ENCODE data around the gene RHBDD3.

Gene RHBDD3

GRCh38 chr22:29310065-29310862, 42.5 kb upstream of the RHBDD3 start:
- H4K20me1 ChIP-seq (ENCODE audit: insufficient read depth, low read length) = no peaks in the 10 kb centered on the region
- H3K27ac ChIP-seq (ENCODE audit: low read length) = no peak overlapping the region
- H3K4me3 ChIP-seq (ENCODE audit: low read length) = no peak overlapping the region
- no peaks in the 10 kb centered on the region for H3K36me3 ChIP-seq (replicated peaks; ENCODE audit: low read depth, low read length)
- no peak overlapping the region for H3K4me2 ChIP-seq (ENCODE audit: low read length)
- H2AFZ ChIP-seq (ENCODE audit: low read depth, low read length) = no peak overlapping the region
- TF ChIP-seq CTCF (IDR thresholded peaks at IDR 0.05; ENCODE audit: low read depth, low read length) (no peak), EZH2phosphoT487 (IDR thresholded peaks at IDR 0.05; ENCODE audit: low read depth) (no peak)
- H3K9ac ChIP-seq (ENCODE audit: low read length) = no peak overlapping the region
- no peaks in the 10 kb centered on the region for H3K79me2 ChIP-seq (ENCODE audit: low read length)
- H3K4me1 ChIP-seq (ENCODE audit: low read length) = peaks cover 4% of the 10 kb centered on the region; the same call in 1 of the 2 replicates
- H3K27me3 ChIP-seq (ENCODE audit: low read depth, low read length) = peaks cover 5% of the 10 kb centered on the region; the same call in 1 of the 2 replicates
- no peaks in the 10 kb centered on the region for H3K9me3 ChIP-seq (ENCODE audit: insufficient read depth, low read length)

DNA sequence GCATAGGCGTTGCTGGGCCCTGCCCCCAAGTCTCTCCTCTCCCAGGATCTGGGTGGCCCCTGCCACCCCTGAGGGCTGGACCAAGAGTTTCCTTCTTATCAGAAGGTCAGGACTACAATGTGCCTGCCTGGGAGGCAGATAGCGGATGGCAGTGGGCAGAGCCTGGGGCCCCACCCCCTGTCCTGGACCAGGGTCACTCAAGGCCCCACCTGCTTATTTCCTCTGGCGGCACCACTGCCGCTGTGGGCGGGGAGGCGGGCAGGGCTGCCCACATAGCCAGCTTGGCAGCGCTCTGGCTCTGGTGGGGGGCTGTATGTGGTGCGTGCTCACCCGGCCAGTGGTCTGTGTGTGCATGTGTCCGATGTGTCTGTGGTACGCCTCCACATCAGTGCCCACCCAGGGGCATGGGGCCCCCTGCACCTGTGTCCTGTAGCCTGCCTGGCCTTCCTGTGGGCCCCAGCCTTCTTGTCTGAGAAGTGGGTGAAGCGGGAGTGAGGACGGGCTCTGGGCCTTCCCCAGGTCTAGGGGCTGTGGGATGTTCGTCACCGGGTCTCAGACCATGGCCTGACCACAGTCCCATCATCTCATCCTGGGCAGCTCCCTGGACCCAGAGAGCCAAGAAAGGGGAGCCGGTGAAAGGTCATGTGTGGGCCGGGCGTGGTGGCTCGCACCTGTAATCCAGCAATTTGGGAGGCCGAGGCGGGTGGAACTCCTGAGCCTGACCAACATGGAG, 41.7 kb upstream of the RHBDD3 start:
- H3K79me2 ChIP-seq (ENCODE audit: low read length) = no peaks in the 10 kb centered on the region
- peaks cover 5% of the 10 kb centered on the region; the same call in 1 of the 2 replicates for H3K27me3 ChIP-seq (ENCODE audit: low read depth, low read length)
- H3K4me3 ChIP-seq (ENCODE audit: low read length) = no peak overlapping the region
- H3K9ac ChIP-seq (ENCODE audit: low read length) = no peak overlapping the region
- no peaks in the 10 kb centered on the region for H3K9me3 ChIP-seq (ENCODE audit: insufficient read depth, low read length)
- peaks cover 4% of the 10 kb centered on the region; the same call in 1 of the 2 replicates for H3K4me1 ChIP-seq (ENCODE audit: low read length)
- no peaks in the 10 kb centered on the region for H4K20me1 ChIP-seq (ENCODE audit: insufficient read depth, low read length)
- no peak for TF ChIP-seq CTCF (IDR thresholded peaks at IDR 0.05; ENCODE audit: low read depth, low read length)
- TF ChIP-seq EZH2phosphoT487 (IDR thresholded peaks at IDR 0.05; ENCODE audit: low read depth) = no peak
- H3K27ac ChIP-seq (ENCODE audit: low read length) = no peak overlapping the region
- no peak overlapping the region for H3K4me2 ChIP-seq (ENCODE audit: low read length)
- no peaks in the 10 kb centered on the region for H3K36me3 ChIP-seq (replicated peaks; ENCODE audit: low read depth, low read length)
- no peak overlapping the region for H2AFZ ChIP-seq (ENCODE audit: low read depth, low read length)

GRCh38 chr22:29308791-29309262, 41.0 kb upstream of the RHBDD3 start:
- Histone ChIP-seq H3K9ac (ENCODE audit: low read length) (no peak overlapping the region), H3K9me3 (ENCODE audit: insufficient read depth, low read length) (no peaks in the 10 kb centered on the region), H3K27me3 (ENCODE audit: low read depth, low read length) (peaks cover 5% of the 10 kb centered on the region; the same call in 1 of the 2 replicates), H3K36me3 (replicated peaks; ENCODE audit: low read depth, low read length) (no peaks in the 10 kb centered on the region), H3K27ac (ENCODE audit: low read length) (no peak overlapping the region), H3K79me2 (ENCODE audit: low read length) (no peaks in the 10 kb centered on the region), H3K4me2 (ENCODE audit: low read length) (no peak overlapping the region), H3K4me1 (ENCODE audit: low read length) (peaks cover 4% of the 10 kb centered on the region; the same call in 1 of the 2 replicates), H2AFZ (ENCODE audit: low read depth, low read length) (no peak overlapping the region), H4K20me1 (ENCODE audit: insufficient read depth, low read length) (no peaks in the 10 kb centered on the region), H3K4me3 (ENCODE audit: low read length) (no peak overlapping the region)
- TF ChIP-seq EZH2phosphoT487 (IDR thresholded peaks at IDR 0.05; ENCODE audit: low read depth) (no peak), CTCF (IDR thresholded peaks at IDR 0.05; ENCODE audit: low read depth, low read length) (no peak)
